GM21381 (cell line): ENCODE data around the gene BAIAP2.

Experiments
- ATAC-seq: cut with Tn5 transposase; IDR thresholded peaks from one replicate; pipeline ENCODE4 v1.9.1; 2021; ENCODE audit warnings: mild to moderate bottlenecking, moderate library complexity; ENCODE audit not compliant: unreplicated experiment

Gene BAIAP2

GRCh38 chr17:81084680-81085419, 49.9 kb downstream of the BAIAP2 start:
- no peak for ATAC-seq

GRCh38 chr17:81085420-81085911, 50.5 kb downstream of the BAIAP2 start:
- no peak for ATAC-seq

- ATAC-seq = no peak
Measured at GRCh38 chr17:81086789-81087551, 52.0 kb downstream of the BAIAP2 start.

- no peak for ATAC-seq
Measured at GRCh38 chr17:81090361-81091136, 55.6 kb downstream of the BAIAP2 start.

- no peak for ATAC-seq
Measured at GRCh38 chr17:81091154-81091553, 56.2 kb downstream of the BAIAP2 start.

GRCh38 chr17:81091774-81092517, 57.0 kb downstream of the BAIAP2 start:
- ATAC-seq = no peak

GRCh38 chr17:81092518-81093095, 57.7 kb downstream of the BAIAP2 start:
- ATAC-seq = no peak

- no peak for ATAC-seq
Measured at GRCh38 chr17:81093619-81094508, 58.9 kb downstream of the BAIAP2 start.

GRCh38 chr17:81094509-81095382, 59.8 kb downstream of the BAIAP2 start:
- ATAC-seq = no peak

GRCh38 chr17:81095383-81095762, 60.4 kb downstream of the BAIAP2 start:
- no peak for ATAC-seq

- no peak for ATAC-seq
Measured at GRCh38 chr17:81096741-81097133, 61.8 kb downstream of the BAIAP2 start.

GRCh38 chr17:81097134-81097942, 62.4 kb downstream of the BAIAP2 start:
- no peak for ATAC-seq

GRCh38 chr17:81097943-81098308, 63.0 kb downstream of the BAIAP2 start:
- no peak for ATAC-seq

- ATAC-seq = no peak
Measured at GRCh38 chr17:81099888-81100287, 64.9 kb downstream of the BAIAP2 start.

GRCh38 chr17:81100668-81101067, 65.7 kb downstream of the BAIAP2 start:
- ATAC-seq = no peak

GRCh38 chr17:81101614-81102306, 66.8 kb downstream of the BAIAP2 start:
- ATAC-seq = peak; percentile 78

- ATAC-seq = no peak
Measured at GRCh38 chr17:81102352-81102751, 67.4 kb downstream of the BAIAP2 start.
